A549 (cell line): ENCODE results near the gene TMEM123. TPM values are rescaled to one million over a fixed set of nuclear protein-coding genes. Genes with fewer than 3 reads are reported as not detected.

Experiments
- ATAC-seq, 2 experiments: fragments of 200-7000 bp in 1 of 2; fragments of >200 bp in 1 of 2; cut with Nextera tagmentation in 1 of 2; cut with Tn5 transposase in 1 of 2; 3 replicates each; pipeline versions ENCODE4 v1.8.0 to v1.9.1; 2018 to 2020; ENCODE audit warnings: mild to moderate bottlenecking in 1 of 2, moderate library complexity in 1 of 2
- CTCF ChIA-PET: fragments of 300-600 bp; sonication (Branson Sonifier 250); formaldehyde crosslinking; extraction: SDS; loops from one replicate; lab custom pipeline; 2021; ENCODE audit warnings: antibody characterized with exemption, inconsistent platforms; lab: Yijun Ruan, JAX
- POLR2A ChIA-PET: fragments of 350-600 bp; formaldehyde crosslinking; extraction: SDS; loops from one replicate; lab custom pipeline; 2021; ENCODE audit warnings: antibody characterized with exemption, inconsistent platforms; lab: Yijun Ruan, JAX
- DNase-seq, 2 experiments: peaks; one replicate each; pipeline versions ENCODE4 v3.0.0 to v3.0.0-alpha.2; 2011 to 2016; ENCODE audit warnings: low read depth in 1 of 2, low spot score in 1 of 2
- FAIRE-seq: peaks from 2 replicates; lab custom pipeline; 2011; peaks lifted over from hg19 to GRCh38; lab: Jason Lieb, UNC
- H3K27ac ChIP-seq, 2 experiments: fragments of >200 bp; sonication (Bioruptor Twin); formaldehyde crosslinking; 3 replicates each; pipeline ENCODE4 v1.5.1; 2016 to 2017
- H3K4me1 ChIP-seq: fragments of >200 bp; sonication (Bioruptor Twin); formaldehyde crosslinking; 3 replicates; pipeline ENCODE4 v1.6.1; 2016
- H3K4me2 ChIP-seq: fragments of >200 bp; sonication (Bioruptor Twin); formaldehyde crosslinking; 3 replicates; pipeline ENCODE4 v1.6.1; 2016
- H3K4me3 ChIP-seq: fragments of >200 bp; sonication (Bioruptor Twin); formaldehyde crosslinking; 3 replicates; pipeline ENCODE4 v1.5.1; 2016
- H3K9me3 ChIP-seq: fragments of >200 bp; sonication (Bioruptor Twin); formaldehyde crosslinking; 3 replicates; pipeline ENCODE4 v1.6.1; 2016
- ATOH8 ChIP-seq: fragments of 250-450 bp; sonication (Bioruptor Pico); IDR thresholded peaks from 2 replicates; pipeline ENCODE4 v1.5.0; 2020; ENCODE audit warnings: low read depth, mild to moderate bottlenecking, moderate library complexity
- BHLHE40 ChIP-seq: IDR thresholded peaks from 2 replicates; pipeline ENCODE4 v1.6.1; 2012; ENCODE audit warnings: low read depth, low read length, inconsistent platforms
- CBX8 ChIP-seq: fragments of 200-600 bp; sonication (generic); IDR thresholded peaks from 2 replicates; pipeline ENCODE4 v1.6.1; 2016
- CEBPB ChIP-seq, 2 experiments: fragments of >200 bp in 1 of 2; sonication (Bioruptor Twin) in 1 of 2; formaldehyde crosslinking in 1 of 2; IDR thresholded peaks; 2 replicates each; pipeline ENCODE4 v1.6.1; 2012 to 2016
- CHD2 ChIP-seq: fragments of 150-350 bp; IDR thresholded peaks from 2 replicates; pipeline ENCODE4 v1.6.1; 2014; ENCODE audit warnings: low read length; ENCODE audit not compliant: partially characterized antibody
- CHD4 ChIP-seq: fragments of 200-600 bp; sonication (generic); IDR thresholded peaks from 2 replicates; pipeline ENCODE4 v1.6.1; 2016; ENCODE audit warnings: antibody characterized with exemption, mild to moderate bottlenecking, borderline replicate concordance
- CTCF ChIP-seq: fragments of >200 bp; sonication (Bioruptor Twin); formaldehyde crosslinking; IDR thresholded peaks from 3 replicates; pipeline ENCODE4 v1.5.1; 2016
- E2F6 ChIP-seq: IDR thresholded peaks from 2 replicates; pipeline ENCODE4 v1.6.1; 2012; ENCODE audit warnings: low read depth, borderline replicate concordance
- ELK1 ChIP-seq: fragments of 150-350 bp; IDR thresholded peaks from 2 replicates; pipeline ENCODE4 v1.6.1; 2014; ENCODE audit warnings: low read depth, mild to moderate bottlenecking, low read length
- FOSB ChIP-seq: fragments of 250-450 bp; sonication (Bioruptor Pico); IDR thresholded peaks from 2 replicates; pipeline ENCODE4 v1.5.0; 2020; ENCODE audit warnings: mild to moderate bottlenecking, moderate library complexity
- FOSL2 ChIP-seq, 2 experiments: fragments of 450-650 bp in 1 of 2; fragments of >200 bp in 1 of 2; sonication (Bioruptor Twin) in 1 of 2; formaldehyde crosslinking; IDR thresholded peaks; 2 replicates each; pipeline versions ENCODE4 v1.5.0 to v1.6.1; 2016 to 2020; ENCODE audit warnings: mild to moderate bottlenecking in 1 of 2, moderate library complexity in 1 of 2
- HMGXB4 ChIP-seq: fragments of 250-450 bp; sonication (Bioruptor Pico); IDR thresholded peaks from 2 replicates; pipeline ENCODE4 v1.5.0; 2021; ENCODE audit warnings: mild to moderate bottlenecking, moderate library complexity, borderline replicate concordance
- JUNB ChIP-seq: fragments of >200 bp; sonication (Bioruptor Twin); formaldehyde crosslinking; IDR thresholded peaks from 2 replicates; pipeline ENCODE4 v1.6.1; 2016
- MAFK ChIP-seq: fragments of 450-650 bp; IDR thresholded peaks from 2 replicates; pipeline ENCODE4 v1.6.1; 2014; ENCODE audit not compliant: partially characterized antibody
- MAZ ChIP-seq: fragments of 150-350 bp; IDR thresholded peaks from 2 replicates; pipeline ENCODE4 v1.6.1; 2014; ENCODE audit warnings: antibody characterized with exemption, low read depth, low read length, borderline replicate concordance
- RCOR1 ChIP-seq: fragments of 150-350 bp; IDR thresholded peaks from 2 replicates; pipeline ENCODE4 v1.6.1; 2014; ENCODE audit warnings: antibody characterized with exemption, low read length, low read depth
- TFCP2L1 ChIP-seq: fragments of 250-450 bp; sonication (Bioruptor Pico); IDR thresholded peaks from 2 replicates; pipeline ENCODE4 v1.5.0; 2021; ENCODE audit warnings: mild to moderate bottlenecking
- ZC3H11A ChIP-seq: fragments of 450-650 bp; IDR thresholded peaks from 2 replicates; pipeline ENCODE4 v1.6.1; 2014; ENCODE audit warnings: antibody characterized with exemption, mild to moderate bottlenecking
- ZNF302 ChIP-seq: fragments of 250-450 bp; sonication (Bioruptor Pico); IDR thresholded peaks from 2 replicates; pipeline ENCODE4 v1.9.0; 2021; ENCODE audit warnings: inconsistent platforms, mild to moderate bottlenecking, moderate library complexity
- WGBS: methylation state at CpG from one replicate; pipeline ENCODE4 v1.1.6; 2017; ENCODE audit errors: missing lambda C conversion rate; 5-methylcytosine and 5-hydroxymethylcytosine counted together
- polyA plus RNA-seq, 4 experiments: library from polyadenylated mRNA; depleted of rRNA in 3 of 4; stranded (reverse); fragments of >200 nt; fragmentation: RNase III in 1 of 4; extraction: RNeasy Plus Mini Kit Qiagen cat#74134 plus additional on column Dnase treatment in 1 of 4; gene quantifications; 2 replicates in 3 of 4; 3 replicates in 1 of 4; pipeline ENCODE4 v1.2.3, GENCODE V29; 2011 to 2017

Gene TMEM123
- polyA plus RNA-seq, 2 of the 4 experiments (the other 2 are of a cell fraction): 199 to 458 TPM

- ChIA-PET CTCF (interaction anchor here (1.0 to 2.5 kb wide), 6 partner anchors 9 to 111 kb away, joined by 3 to 6 read pairs (median 3); no protein-coding TSS in a partner anchor), POLR2A (no interaction called here)
- Histone ChIP-seq H3K4me1 (0 out of 3 replicates have a peak, but pooled peaks cover 2% of the 10 kb centered on the region), H3K27ac (no peak overlapping the region), H3K9me3 (no peaks in the 10 kb centered on the region), H3K4me2 (no peak overlapping the region), H3K4me3 (no peak overlapping the region)
- TF ChIP-seq ELK1 (no peak), CHD4 (no peak), BHLHE40 (no peak), CEBPB (IDR thresholded peaks at IDR 0.05) (no peak), HMGXB4 (CRISPR knock-in tag) (no peak), FOSL2 (IDR thresholded peaks at IDR 0.05) (no peak), FOSL2 (CRISPR knock-in tag; IDR thresholded peaks at IDR 0.05) (no peak), ZNF302 (no peak), CTCF (no peak)
- FAIRE-seq (no peak), DNase-seq (no peak), ATAC-seq (no peak)
- WGBS: 92% methylated on average over 15 of the region's 15 CpGs
Measured at GRCh38 chr11:102384419-102385079, 68.0 kb downstream of the TMEM123 start.

GRCh38 chr11:102383839-102384238, 68.7 kb downstream of the TMEM123 start:
- Histone ChIP-seq H3K4me1 (0 out of 3 replicates have a peak, but pooled peaks cover 2% of the 10 kb centered on the region), H3K4me3 (no peak overlapping the region), H3K4me2 (no peak overlapping the region), H3K9me3 (no peaks in the 10 kb centered on the region), H3K27ac (no peak overlapping the region)
- FAIRE-seq (no peak), DNase-seq (no peak), ATAC-seq (no peak)
- TF ChIP-seq RCOR1 (no peak), ELK1 (no peak), TFCP2L1 (CRISPR knock-in tag) (no peak), FOSB (CRISPR knock-in tag) (no peak), E2F6 (no peak), CHD2 (no peak), FOSL2 (IDR thresholded peaks at IDR 0.05) (no peak), FOSL2 (CRISPR knock-in tag; IDR thresholded peaks at IDR 0.05) (no peak), CBX8 (no peak), ATOH8 (CRISPR knock-in tag) (no peak), CHD4 (no peak), JUNB (no peak), ZC3H11A (no peak), MAZ (no peak), MAFK (no peak)
- ChIA-PET POLR2A (no interaction called here), CTCF (interaction anchor here (1.0 to 2.5 kb wide), 4 partner anchors 10 to 112 kb away, joined by 3 to 6 read pairs (median 4); no protein-coding TSS in a partner anchor)
- WGBS: 91% methylated on average over 3 of the region's 3 CpGs
